Spinal cord (tissue), 10 donors: ENCODE measurements around the gene NDUFAF8. TPM values are rescaled to one million over a fixed set of nuclear protein-coding genes. Genes with fewer than 3 reads are reported as not detected.

Experiments
- DNase-seq, 6 donors: peaks; one replicate each; pipeline versions ENCODE4 v3.0.0 to v3.0.0-alpha.2; 2013 to 2015; ENCODE audit warnings: low spot score in 6 of 6, low read depth in 4 of 6
- H3K27ac ChIP-seq: one replicate; pipeline ENCODE4 v1.5.1; 2013; ENCODE audit warnings: low read depth, low read length, control low read depth
- H3K27me3 ChIP-seq: one replicate; pipeline ENCODE4 v1.6.1; 2013; ENCODE audit warnings: low read length; ENCODE audit not compliant: control insufficient read depth, insufficient read depth
- H3K36me3 ChIP-seq: one replicate; pipeline ENCODE4 v1.6.1; 2013; ENCODE audit warnings: low read length; ENCODE audit not compliant: control insufficient read depth, insufficient read depth
- H3K4me1 ChIP-seq: one replicate; pipeline ENCODE4 v1.6.1; 2013; ENCODE audit warnings: low read length; ENCODE audit not compliant: control insufficient read depth, insufficient read depth
- H3K4me3 ChIP-seq: one replicate; pipeline ENCODE4 v1.5.1; 2013; ENCODE audit warnings: low read depth, low read length, control low read depth
- H3K9me3 ChIP-seq: one replicate; pipeline ENCODE4 v1.6.1; 2013; ENCODE audit warnings: low read length; ENCODE audit not compliant: control insufficient read depth, insufficient read depth
- WGBS: methylation state at CpG from one replicate; pipeline ENCODE4 v1.1.5; 2013; ENCODE audit warnings: missing lambda C conversion rate; ENCODE audit not compliant: insufficient coverage; 5-methylcytosine and 5-hydroxymethylcytosine counted together
- polyA plus RNA-seq, 2 donors: library from polyadenylated mRNA; unstranded; fragments of 120-200 nt; gene quantifications; one replicate each; pipeline ENCODE4 v1.2.1, GENCODE V29; 2013; ENCODE audit not compliant: insufficient read length in 2 of 2
- total RNA-seq, 2 donors: library from RNA; depleted of rRNA in 1 of 2; stranded (reverse); fragments of 120-200 nt in 1 of 2; fragments of >200 nt in 1 of 2; gene quantifications; one replicate each; pipeline versions ENCODE4 v1.2.3 to v1.2.4, GENCODE V29; 2013 to 2014
- donor health status: healthy.

Gene NDUFAF8
- total and polyA plus RNA-seq, 4 donors = 9.4 to 87.6 (median 73.9) TPM

DNA sequence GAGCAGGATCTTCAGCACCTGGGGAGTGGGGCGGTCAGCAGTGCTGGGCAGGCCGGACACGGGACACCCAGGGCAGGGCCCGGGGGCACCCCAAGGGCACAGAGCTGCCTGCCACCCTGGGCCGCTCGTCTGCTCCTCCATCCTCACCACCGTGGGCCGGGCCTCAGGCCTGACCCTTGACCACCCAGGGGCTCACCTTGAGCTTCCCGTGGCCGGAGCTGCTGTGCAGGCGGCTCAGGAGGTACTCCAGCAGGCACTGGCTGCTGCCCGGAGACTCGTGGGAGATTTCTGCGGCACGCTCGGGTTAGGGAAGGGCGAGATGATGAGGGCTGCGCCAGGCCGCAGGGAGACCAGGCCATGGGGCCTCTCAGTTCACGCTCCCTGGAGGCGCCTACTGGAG is 2.3 kb upstream of the NDUFAF8 start:
- DNase-seq = no peak
- Histone ChIP-seq H3K9me3 (no peaks in the 10 kb centered on the region), H3K27me3 (no peaks in the 10 kb centered on the region), H3K4me1 (peaks cover 42% of the 10 kb centered on the region), H3K27ac (no peak overlapping the region), H3K4me3 (no peak overlapping the region), H3K36me3 (peaks cover 71% of the 10 kb centered on the region)
- 94% methylated on average over 21 of the region's 21 CpGs for WGBS

DNA sequence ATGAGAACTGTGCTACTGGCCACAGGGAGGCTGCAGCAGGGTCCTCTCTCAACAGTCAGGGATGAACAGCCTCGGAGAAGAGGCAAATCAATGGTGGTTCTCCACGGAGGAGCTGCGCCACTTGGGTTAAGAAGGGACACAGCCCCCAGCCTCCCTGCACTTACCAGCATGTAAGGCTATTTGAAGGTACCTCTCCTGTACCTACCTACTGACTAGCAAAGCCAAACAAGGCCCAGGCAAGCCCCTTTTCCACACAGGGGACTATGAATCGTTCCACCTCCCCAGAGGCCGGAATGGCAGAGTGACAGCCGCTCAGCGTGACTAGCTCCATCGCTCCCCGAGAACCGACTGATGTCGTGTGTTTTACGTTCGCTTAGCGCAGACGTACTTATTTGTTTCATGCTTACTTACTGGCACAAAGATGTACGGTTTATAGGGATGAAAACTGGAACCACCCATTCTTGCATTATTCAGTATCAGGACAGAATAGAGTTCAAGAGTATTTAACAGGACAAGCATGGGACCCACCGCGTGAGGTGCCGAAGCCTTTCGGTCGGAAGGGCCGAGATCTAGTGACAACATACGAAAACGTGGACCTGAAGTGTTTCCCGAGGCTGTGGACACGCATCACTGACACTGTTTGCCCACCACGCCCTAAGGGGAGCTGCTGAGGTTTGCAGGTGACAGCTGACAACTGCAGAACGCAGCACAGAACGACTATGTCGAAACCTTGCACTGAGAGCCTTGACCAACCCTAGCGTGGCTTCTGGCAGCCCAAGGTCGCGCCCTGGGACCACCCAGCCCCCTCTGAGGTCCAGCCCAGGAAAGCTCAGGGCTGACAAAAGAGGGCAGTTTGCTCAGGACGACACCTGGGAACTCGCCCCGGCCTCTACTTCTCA is 1.3 kb upstream of the NDUFAF8 start:
- DNase-seq = no peak
- Histone ChIP-seq H3K9me3 (no peaks in the 10 kb centered on the region), H3K27me3 (no peaks in the 10 kb centered on the region), H3K36me3 (peaks cover 68% of the 10 kb centered on the region), H3K4me1 (peaks cover 47% of the 10 kb centered on the region), H3K27ac (no peak overlapping the region), H3K4me3 (peak overlapping the region; percentile 62)
- 61% methylated on average over 33 of the region's 36 CpGs for WGBS

DNA sequence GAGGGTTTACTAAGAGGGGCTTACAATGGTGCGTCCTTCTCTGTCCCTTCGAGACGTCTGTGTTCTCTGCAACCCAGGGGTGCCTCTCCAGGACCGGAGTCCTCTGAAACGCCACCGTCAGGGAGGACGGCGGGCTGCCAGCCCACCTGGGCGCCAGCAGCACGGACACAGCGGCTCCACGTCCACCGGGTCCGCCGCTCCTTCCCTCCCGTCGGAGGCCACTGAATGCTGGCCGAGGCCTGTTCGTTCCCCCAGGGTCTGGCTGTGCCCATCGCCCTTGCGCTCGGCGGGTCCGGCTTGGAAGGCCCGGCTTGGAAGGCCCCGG is 666 bp upstream of the NDUFAF8 start:
- H3K27ac ChIP-seq = no peak overlapping the region
- H3K9me3 ChIP-seq = no peaks in the 10 kb centered on the region
- H3K4me3 ChIP-seq = peak overlapping the region; percentile 62
- H3K4me1 ChIP-seq = peaks cover 53% of the 10 kb centered on the region
- under 1% methylated on average over 26 of the region's 26 CpGs for WGBS
- peaks cover 68% of the 10 kb centered on the region for H3K36me3 ChIP-seq
- H3K27me3 ChIP-seq = no peaks in the 10 kb centered on the region
- DNase-seq = no peak

DNA sequence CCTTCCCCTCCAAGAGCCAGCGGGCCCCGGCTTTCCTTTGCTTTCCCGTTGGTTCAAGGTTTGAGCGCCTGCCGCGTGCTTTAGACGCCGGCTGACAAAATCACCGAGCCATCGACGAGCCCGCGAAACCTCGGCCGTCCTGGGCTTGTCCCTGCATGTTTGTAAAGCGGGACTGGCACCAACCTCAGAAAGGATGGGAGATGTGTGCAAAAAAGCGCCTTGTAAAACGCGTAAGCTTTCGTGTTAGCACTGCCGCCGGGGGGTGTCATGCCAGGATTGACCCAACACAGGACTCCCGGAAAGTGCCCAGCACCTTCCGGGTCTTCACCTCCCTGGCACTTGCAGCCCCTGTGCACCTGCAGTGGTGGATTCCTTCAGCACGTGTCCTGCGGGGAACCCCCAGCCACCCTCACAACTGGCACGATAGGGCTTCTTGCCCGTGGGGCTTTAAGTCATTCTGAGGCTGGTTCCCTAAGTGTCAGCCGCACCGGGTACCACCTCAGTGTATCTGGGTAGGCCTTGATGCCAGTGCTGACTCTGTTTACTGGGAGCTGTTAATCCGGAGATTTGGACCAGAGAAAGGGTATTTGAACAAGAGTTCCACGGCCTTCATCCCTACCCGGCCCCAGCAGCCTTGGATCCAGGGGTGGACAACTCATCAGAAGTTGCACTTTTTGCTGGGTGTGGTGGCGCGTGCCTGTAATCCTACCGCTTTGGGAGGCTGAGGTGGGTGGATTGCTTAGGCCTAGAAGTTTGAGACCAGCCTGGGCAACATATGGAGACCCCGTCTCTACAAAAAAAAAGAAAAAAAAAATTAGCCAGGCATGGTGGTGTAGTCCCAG is 817 bp downstream of the NDUFAF8 start:
- DNase-seq = no peak
- Histone ChIP-seq H3K4me1 (peaks cover 58% of the 10 kb centered on the region), H3K27ac (no peak overlapping the region), H3K4me3 (peak overlapping the region; percentile 62), H3K36me3 (peaks cover 64% of the 10 kb centered on the region), H3K27me3 (no peaks in the 10 kb centered on the region), H3K9me3 (no peaks in the 10 kb centered on the region)
- WGBS = 14% methylated on average over 35 of the region's 37 CpGs

DNA sequence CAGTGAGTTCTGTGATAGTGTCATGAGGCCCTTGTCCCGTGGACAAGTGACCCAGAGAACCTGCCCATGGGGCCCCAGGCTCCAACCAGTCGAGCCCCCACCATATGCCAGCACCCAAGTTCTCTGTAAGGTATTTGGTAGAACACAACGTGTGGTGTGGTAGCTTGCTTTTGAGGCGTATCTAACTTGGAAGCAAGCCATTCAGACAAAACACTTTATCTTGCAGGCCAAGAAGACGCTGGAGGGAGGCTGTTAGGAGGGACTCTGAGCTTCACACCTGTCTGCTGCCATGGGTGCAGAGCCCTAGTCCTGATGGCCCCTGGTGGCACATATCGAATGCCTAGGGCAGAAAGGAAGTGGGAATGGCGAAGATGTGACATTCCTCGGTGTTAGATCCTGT is 1.6 kb downstream of the NDUFAF8 start:
- Histone ChIP-seq H3K27ac (no peak overlapping the region), H3K4me3 (no peak overlapping the region), H3K9me3 (no peaks in the 10 kb centered on the region), H3K4me1 (peaks cover 61% of the 10 kb centered on the region), H3K27me3 (no peaks in the 10 kb centered on the region), H3K36me3 (peaks cover 65% of the 10 kb centered on the region)
- WGBS = 73% methylated on average over 4 of the region's 8 CpGs
- no peak for DNase-seq

DNA sequence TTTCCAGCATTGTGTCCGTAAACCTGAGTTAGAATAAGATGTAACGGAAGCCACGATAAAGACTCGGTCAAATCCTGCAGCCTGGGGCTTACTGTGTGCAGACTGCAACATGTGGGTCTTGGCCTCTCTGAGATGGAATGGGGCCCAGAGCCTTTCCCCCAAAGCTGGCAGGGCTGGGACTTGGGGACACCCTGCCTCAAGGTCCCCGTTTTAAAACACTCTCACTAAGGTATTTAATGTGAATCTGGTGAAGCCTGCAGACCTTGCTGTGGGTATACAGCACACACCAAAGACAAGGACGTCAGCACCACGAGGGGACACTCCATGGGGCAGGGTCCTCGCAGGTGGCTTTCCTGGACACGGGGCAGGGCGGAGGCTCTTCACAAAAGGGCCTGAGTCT is 2.1 kb downstream of the NDUFAF8 start:
- 92% methylated on average over 9 of the region's 10 CpGs for WGBS
- Histone ChIP-seq H3K27ac (no peak overlapping the region), H3K4me3 (no peak overlapping the region)

DNA sequence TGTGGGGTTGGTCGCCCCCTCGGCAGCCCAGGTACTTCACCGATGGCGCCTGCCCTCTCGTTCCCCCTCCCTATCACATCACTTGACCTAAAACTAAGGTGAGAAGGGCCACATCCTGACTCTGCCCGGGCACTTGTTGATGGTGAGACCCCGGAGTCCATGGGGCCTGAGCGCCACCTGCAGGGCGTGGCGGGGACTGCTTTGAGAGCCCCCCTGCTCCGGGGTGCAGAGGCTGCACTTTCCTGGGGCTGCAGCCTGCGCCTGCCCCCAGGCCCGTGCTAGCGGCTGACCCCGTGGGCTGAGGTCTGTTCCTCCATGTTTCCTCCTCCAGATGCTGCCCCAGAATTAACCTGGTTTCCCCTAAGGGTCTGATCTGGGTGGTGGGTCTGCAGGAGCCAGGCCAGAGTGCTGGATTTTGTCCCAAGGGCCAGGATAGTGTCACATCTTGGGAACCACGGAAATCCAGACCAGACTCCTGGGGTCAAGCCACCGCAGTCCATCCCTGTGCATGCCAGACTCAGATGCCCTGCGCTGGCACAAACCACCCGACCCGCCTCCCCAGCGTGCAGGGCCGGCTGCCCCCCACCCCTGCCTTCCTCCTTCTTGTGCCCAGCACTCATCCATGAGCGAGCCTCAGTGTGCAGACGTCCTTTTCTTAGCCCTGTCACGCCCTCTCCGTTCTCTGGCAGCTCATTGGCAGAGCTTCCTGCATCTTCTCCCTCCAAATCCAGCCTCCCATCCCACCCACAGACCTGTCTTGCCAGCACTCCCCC is 2.7 kb downstream of the NDUFAF8 start:
- Histone ChIP-seq H3K27ac (no peak overlapping the region), H3K4me3 (no peak overlapping the region)

More for the DNA sequence above, 2.1 kb downstream of the NDUFAF8 start:
- Histone ChIP-seq H3K36me3 (peaks cover 65% of the 10 kb centered on the region), H3K27me3 (no peaks in the 10 kb centered on the region), H3K9me3 (no peaks in the 10 kb centered on the region), H3K4me1 (peaks cover 61% of the 10 kb centered on the region)
- no peak for DNase-seq

DNA sequence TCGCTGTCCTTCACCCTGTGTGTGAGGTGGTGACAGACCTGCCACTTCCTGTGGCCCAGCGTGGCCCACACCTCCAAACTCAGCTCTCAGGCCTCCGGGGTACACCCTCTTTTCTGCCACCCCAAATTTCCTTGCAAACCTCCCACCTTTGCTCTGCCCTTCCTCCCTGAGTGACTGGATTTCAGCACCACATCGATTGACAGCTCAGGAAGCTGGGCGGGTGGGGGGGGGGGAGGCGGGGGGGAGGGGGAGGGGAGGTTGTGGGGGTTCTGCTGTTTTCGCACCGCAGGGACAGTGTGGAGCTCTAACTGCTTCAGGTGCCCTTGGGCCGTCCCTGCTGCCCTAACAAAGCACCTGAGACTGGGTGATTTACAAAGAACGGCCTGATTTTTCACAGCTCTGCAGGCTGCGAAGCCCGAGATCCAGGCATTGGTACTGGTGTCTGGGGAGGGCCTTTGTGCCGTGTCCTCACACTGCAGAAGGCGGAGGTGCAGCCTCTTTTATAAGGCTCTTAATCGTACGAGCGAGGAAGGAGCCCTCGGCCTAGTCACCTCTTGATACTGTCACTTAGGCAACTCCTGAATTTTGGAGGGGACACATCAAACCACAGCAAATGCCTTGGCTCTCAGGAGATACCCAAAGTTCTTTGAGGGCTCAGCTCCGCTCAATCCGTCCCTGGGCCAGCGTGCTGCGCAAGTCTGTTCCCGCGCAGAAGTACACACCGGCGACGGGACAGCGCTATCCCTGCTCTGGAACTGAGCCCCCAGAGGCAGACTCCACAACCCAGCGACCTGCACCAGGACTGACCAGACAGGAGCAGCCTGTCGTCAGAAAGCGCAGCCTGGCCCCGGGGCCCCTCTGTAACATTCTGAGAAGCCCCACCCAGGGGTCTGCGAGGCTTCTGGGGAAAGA is 3.6 kb downstream of the NDUFAF8 start:
- Histone ChIP-seq H3K27ac (no peak overlapping the region), H3K27me3 (no peaks in the 10 kb centered on the region), H3K4me1 (peaks cover 49% of the 10 kb centered on the region), H3K36me3 (peaks cover 63% of the 10 kb centered on the region), H3K4me3 (no peak overlapping the region), H3K9me3 (no peaks in the 10 kb centered on the region)
- no peak for DNase-seq
- 86% methylated on average over 28 of the region's 33 CpGs for WGBS

More for the DNA sequence above, 2.7 kb downstream of the NDUFAF8 start:
- H3K4me1 ChIP-seq = peaks cover 57% of the 10 kb centered on the region
- peaks cover 65% of the 10 kb centered on the region for H3K36me3 ChIP-seq
- WGBS = 50% methylated on average over 26 of the region's 26 CpGs
- H3K27me3 ChIP-seq = no peaks in the 10 kb centered on the region
- H3K9me3 ChIP-seq = no peaks in the 10 kb centered on the region
- DNase-seq = peak in 2 of 6 donors; percentile 35 to 55

DNA sequence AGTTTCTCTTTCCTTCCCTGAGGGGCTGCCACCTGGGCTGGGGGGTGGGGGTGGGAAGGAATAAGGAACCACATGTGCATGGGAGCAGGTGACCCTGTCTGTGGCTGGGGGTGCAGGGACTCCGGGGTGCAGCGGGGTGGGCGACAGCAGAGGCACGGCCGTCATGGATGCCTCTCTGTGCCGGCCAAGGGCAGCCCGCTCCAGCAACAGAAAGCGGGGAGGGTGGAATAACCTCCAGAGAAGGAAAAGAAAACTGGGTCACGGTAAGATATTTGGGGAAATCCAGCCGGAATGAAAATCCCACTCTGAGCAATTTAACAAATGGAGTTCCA is 4.2 kb downstream of the NDUFAF8 start:
- DNase-seq = no peak
- 77% methylated on average over 6 of the region's 10 CpGs for WGBS
- H3K27me3 ChIP-seq = no peaks in the 10 kb centered on the region
- no peak overlapping the region for H3K4me3 ChIP-seq
- H3K36me3 ChIP-seq = peaks cover 66% of the 10 kb centered on the region
- H3K4me1 ChIP-seq = peaks cover 43% of the 10 kb centered on the region
- no peaks in the 10 kb centered on the region for H3K9me3 ChIP-seq
- no peak overlapping the region for H3K27ac ChIP-seq
